GM18858 (cell line): ENCODE results near the gene KRT27.

ENCODE experiments used
- ATAC-seq: cut with Tn5 transposase; IDR thresholded peaks from one replicate; pipeline ENCODE4 v1.9.1; 2021; ENCODE audit not compliant: unreplicated experiment

KRT27 gene

DNA sequence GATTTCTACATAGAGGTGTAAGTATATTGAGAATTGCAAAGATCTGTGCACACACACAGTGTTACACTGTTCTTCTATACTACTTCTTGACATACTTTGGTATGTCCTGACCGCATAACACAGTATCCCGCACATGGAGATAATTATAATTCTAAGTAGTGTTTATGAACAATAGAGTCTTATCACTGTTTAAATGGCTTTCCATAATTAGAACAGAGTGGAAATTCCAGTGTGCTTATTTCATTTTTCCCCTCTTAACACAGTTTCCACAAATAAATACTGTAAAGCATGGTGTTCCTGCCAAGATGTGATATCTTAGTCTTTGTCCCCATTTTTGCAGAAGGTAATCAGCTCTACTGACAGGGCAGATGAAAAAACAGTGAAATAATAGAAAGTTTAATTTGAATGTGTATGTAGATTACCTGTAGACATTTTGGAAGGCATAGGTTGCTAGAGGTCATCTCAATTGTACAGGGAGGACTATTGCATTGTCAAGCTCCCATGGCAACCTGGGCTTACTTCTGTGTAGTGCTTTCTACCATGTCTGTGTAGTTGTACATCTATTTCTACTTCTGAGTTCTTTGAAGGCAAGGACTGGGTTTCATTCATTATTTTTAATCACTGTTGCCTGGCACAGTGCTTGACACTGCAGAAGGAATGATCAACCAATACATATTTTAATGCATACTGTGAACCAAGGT, 27.5 kb upstream of the KRT27 start:
- ATAC-seq: no peak

DNA sequence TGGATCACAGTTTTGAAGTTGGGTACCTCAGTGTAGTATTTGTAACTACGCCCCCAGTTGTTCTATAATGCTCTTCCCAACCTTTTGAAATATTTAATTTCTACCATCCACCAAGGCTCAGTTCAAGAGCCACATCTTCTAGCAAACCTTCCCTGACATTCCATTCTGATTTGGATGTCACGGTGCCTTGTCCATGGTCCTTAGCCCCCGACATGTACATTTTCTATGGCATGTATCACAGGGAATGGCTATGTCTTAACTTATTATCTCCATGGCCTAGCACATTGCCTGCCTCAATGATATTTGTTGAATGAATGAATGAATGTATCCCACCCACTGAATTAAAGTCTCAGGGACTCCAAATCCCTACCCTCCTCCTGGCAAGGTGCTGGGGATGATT, 23.8 kb upstream of the KRT27 start:
- no peak for ATAC-seq

- ATAC-seq: no peak
Observed at GRCh38 chr17:40803617-40804082, 21.3 kb upstream of the KRT27 start.

DNA sequence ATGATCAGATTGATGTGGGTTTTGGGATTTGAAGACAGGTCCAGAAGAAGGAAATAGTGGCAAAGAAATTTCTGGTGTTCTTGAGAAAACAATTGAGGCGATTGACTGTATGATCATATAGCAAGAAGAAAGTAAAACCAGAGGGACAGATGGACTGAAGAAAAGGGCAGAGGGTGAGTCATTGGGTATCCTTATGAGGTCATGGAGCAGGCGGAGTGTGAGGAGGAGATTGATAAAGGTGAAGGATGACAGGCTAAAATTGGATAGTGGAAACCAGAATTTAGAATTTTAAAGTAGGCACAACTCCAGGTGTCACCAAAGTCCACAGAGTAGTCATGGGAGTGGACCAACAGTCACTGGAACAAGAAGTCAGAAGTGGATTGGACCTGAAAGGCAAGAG, 18.8 kb upstream of the KRT27 start:
- no peak for ATAC-seq

DNA sequence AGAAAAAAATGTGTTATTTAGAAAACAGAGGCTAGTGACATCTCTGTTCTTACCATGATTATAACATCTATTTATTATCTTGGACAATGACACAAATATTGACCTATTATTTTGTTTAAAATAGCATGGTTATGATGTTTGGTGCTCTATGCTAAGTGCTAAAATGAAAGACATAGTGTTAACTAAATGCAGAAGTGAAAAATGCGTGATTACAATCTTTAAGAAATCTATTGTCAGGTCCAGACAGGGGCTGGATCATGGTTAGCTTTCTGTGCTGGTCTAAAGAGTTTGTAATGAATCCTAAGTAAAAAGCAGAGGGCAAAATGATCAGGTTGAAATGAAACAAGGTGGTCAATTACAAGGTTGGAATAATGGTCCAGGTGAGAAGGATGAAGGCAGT, 18.0 kb upstream of the KRT27 start:
- no peak for ATAC-seq

DNA sequence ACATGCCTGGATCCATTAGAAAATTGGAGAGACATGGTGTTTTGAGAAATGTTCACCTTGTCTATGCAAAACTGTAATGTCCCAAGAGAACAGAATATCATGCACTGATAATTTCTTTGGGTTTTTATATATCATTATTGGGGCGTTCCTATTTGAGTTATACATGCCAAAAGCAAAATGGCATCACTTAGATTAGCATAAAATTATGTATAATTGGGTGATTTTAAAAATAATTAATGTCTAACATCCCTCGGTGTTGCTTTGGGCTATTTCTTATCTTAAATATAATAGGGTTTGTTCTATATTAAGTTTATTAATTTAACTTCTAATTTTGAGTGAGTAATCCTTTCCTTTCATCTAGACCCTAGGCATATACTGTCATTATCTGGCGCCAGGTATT, 17.5 kb upstream of the KRT27 start, which contains the start of gene KRT28:
TSS of gene KRT28 (minus strand) at position 101 of the 400 bp plus-strand sequence. CDS start at position 35, 66 bp downstream.
- no peak for ATAC-seq

- no peak for ATAC-seq
Observed at GRCh38 chr17:40796846-40797245, 14.5 kb upstream of the KRT27 start.

- no peak for ATAC-seq
Observed at GRCh38 chr17:40795019-40795667, 12.8 kb upstream of the KRT27 start.

DNA sequence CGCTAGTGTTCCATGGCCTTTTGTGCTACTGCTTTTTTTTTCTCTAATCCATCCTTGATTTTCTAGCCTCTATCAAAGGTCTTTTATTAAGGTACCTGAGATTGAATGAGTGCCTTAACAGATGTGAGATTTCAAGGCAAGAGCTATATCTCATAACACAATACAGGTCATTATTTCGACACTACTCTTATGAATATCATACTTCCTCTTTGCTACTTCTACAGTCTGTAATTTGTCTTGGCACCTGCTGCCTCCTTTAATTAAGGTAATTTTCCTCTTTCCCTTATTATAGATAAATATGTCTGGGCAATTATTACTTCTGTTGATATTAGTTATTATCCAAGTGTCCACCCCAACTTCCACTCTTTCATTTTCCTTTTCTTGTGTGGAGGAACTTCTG, 12.1 kb upstream of the KRT27 start:
- no peak for ATAC-seq

DNA sequence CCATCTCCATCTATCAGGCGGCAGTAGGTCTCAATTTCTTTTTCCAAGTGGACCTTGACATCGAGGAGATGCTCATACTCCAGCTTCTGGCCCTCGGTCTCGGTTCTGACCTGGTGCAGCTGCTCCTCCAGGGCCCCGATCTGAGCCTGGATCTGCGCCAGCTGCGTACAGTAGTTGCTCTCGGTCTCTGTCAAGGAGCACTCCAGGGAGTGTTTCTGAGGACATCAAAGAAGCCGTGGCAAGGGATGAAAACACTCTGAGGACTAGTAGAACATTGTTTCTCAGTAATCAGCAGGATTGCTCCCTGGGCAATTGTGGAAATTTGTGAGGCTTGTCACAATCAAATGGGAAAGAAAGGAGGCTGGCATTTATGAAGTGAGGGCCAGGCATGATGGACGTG, 11.5 kb upstream of the KRT27 start:
- no peak for ATAC-seq

- ATAC-seq: no peak
Observed at GRCh38 chr17:40791787-40792436, 9.6 kb upstream of the KRT27 start.

DNA sequence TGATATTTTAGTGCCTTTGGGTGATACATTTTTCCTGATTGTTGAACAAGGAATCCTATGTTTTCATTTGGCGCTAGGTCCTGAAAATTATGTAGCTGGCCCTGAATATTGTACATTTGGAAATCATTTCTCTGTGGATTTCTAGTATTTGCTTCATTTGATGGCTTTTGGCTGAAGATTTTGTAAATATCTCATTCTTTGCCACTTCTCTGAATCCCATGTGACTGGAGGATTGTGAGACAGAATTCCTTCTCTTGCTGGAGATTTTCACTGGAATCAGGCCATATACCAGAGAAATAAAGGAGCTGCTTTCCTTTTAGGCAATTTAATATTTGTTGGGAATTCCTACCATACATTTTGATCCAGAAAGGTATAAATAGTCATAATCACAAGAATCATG, 8.8 kb upstream of the KRT27 start:
- no peak for ATAC-seq

DNA sequence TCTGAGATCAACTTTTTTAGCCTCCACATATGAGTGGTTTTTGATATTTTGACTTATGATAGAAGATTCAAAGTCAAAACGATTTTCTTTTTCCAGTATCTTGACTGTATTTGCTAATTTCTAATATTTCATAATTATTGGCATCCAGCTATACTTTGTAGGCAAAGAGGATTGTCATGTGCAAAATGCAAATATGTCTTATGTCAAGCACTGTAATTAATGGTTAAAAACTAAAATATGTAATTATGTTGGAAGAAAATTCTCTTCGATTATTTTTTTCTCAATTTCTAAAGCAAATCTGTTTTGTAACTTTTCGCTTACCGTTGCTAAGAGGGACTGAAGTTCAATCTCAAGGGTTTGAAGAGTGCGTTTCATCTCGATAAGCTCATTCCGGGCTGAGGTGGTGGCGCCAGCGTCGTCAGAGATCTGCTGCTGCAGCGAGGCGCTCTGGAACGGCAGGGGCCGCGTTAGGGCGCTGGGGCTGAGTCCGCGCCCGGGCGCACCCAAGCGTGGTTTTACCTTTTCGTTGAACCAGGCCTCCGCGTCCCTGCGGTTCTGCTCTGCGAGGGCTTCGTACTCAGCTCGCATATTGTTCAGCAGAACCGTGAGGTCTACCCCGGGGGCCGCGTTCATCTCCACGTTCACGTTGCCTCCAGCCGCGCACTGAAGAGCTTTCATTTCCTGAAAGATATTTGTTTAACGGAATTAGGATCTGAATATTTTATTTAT, 3.0 kb downstream of the KRT27 start:
- no peak for ATAC-seq

DNA sequence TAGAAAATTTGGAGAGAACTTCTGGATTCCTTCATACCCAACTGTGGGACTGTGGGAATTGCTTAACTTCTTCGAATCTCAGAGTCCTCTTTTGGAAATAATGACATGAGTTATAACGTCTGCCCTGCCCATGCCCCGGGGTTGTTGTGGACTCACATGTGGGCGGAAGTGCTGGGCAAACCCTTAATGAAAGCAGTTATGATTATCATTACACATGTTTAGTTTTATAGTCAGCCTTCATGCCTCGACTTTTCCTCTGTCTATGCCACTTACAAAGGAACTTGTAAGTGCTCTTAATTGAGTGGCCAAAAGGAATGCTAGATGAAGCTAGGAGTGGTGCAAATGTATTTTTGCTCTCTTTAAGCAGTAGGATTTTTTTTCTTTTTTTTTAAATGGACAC, 3.9 kb downstream of the KRT27 start:
- no peak for ATAC-seq

- ATAC-seq: no peak
Observed at GRCh38 chr17:40777971-40778370, 4.4 kb downstream of the KRT27 start.

DNA sequence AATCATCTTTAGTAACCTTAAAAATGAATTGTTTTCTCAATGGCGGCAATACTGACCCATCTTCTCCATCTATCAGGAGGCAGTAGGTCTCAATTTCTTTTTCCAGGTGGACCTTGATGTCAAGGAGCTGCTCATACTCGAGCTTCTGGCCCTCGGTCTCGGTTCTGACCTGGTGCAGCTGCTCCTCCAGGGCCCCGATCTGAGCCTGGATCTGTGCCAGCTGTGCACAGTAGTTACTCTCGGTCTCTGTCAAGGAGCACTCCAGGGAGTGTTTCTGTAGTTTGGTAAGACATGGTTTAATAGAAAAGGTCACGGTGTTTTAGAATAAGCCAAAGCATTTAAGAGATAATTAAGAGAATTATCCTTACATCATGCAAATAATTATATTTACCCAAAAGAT, 4.9 kb downstream of the KRT27 start:
- no peak for ATAC-seq

GRCh38 chr17:40775945-40776344, 6.4 kb downstream of the KRT27 start:
- no peak for ATAC-seq

- no peak for ATAC-seq
Observed at GRCh38 chr17:40772101-40772500, 10.2 kb downstream of the KRT27 start, which contains the start of gene KRT26. Gene KRT26 (minus strand): TSS chr17:40772201. CDS start chr17:40772113, 88 bp downstream.

GRCh38 chr17:40765657-40766056, 16.7 kb downstream of the KRT27 start:
- no peak for ATAC-seq

- ATAC-seq: no peak
Observed at GRCh38 chr17:40763752-40764151, 18.6 kb downstream of the KRT27 start.
